ENCODE results near the gene PRDM1.

PRDM1 gene

DNA sequence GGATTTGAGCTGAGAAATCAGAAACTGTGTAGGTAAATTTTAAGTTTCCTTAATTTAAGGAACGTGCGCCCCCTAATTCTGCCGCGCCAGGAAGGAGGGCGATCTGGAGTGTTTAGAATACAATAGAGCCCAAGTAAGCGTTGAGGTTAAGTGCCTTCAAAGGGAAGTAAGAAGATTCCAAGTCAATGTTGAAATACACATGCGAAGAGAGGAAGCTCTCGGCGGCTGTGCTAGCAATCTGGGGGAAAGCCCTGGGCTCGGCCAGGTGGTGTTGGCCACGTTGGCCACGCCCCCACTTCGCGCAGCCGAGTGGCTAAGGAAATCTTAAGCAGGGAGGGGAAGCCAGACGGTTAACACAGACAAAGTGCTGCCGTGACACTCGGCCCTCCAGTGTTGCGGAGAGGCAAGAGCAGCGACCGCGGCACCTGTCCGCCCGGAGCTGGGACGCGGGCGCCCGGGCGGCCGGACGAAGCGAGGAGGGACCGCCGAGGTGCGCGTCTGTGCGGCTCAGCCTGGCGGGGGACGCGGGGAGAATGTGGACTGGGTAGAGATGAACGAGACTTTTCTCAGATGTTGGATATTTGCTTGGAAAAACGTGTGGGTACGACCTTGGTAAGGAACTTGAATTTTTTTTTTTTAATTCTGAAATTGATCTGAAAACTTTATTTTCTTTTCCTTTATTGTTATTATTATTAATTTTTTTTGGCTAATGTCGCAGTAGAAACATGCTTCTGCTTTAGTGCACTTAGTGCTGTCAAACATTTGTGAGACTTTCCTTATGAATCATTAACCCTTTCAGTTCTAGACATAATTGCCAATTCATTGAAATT, at the start of gene PRDM1:
TSS of gene PRDM1 (plus strand) at position 353 of the 830 bp plus-strand sequence. CDS start at position 571, 218 bp downstream.
- DNase-seq = peak; percentile 84
- H3K27ac Mint-ChIP-seq = no peak within 1 kb of the TSS
- peaks cover 87% of the 10 kb centered on the region for H3K4me1 Mint-ChIP-seq
- H3K36me3 Mint-ChIP-seq (ENCODE audit: low read depth) = peaks cover 15% of the 10 kb centered on the region
- no peak for TF ChIP-seq CTCF (IDR thresholded peaks at IDR 0.05)
- no peaks in the 10 kb centered on the region for H3K9me3 Mint-ChIP-seq
- H3K4me3 Mint-ChIP-seq = peak within 1 kb of the TSS; percentile 91
- H3K27me3 Mint-ChIP-seq (ENCODE audit: low read depth, poor library complexity) = no peaks in the 10 kb centered on the region

DNA sequence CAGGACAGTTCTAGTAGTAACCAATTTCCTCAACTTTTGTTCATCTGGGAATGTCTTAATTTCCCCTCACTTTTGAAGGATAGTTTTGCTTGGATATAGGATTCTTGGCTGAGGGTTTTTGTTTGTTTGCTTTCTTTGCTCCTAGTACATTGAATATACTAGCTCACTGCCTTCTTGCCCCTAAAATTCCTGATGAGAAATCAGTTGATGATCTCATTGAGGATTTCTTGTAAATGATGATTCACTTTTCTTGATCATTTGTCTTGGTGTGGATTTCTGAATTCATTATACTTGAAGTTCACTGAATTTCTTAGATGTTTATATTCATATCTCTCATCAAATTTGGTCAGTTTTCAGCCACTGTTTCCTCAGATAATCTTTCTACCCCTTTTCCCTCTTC, 49.1 kb upstream of the PRDM1 start:
- DNase-seq = no peak
- Mint-ChIP-seq H3K36me3 (ENCODE audit: low read depth) (peaks cover 54% of the 10 kb centered on the region), H3K27me3 (ENCODE audit: low read depth, poor library complexity) (no peaks in the 10 kb centered on the region), H3K4me1 (peaks cover 8% of the 10 kb centered on the region), H3K27ac (no peak overlapping the region), H3K9me3 (peaks cover 56% of the 10 kb centered on the region), H3K4me3 (no peak overlapping the region)
- no peak for TF ChIP-seq CTCF (IDR thresholded peaks at IDR 0.05)

DNA sequence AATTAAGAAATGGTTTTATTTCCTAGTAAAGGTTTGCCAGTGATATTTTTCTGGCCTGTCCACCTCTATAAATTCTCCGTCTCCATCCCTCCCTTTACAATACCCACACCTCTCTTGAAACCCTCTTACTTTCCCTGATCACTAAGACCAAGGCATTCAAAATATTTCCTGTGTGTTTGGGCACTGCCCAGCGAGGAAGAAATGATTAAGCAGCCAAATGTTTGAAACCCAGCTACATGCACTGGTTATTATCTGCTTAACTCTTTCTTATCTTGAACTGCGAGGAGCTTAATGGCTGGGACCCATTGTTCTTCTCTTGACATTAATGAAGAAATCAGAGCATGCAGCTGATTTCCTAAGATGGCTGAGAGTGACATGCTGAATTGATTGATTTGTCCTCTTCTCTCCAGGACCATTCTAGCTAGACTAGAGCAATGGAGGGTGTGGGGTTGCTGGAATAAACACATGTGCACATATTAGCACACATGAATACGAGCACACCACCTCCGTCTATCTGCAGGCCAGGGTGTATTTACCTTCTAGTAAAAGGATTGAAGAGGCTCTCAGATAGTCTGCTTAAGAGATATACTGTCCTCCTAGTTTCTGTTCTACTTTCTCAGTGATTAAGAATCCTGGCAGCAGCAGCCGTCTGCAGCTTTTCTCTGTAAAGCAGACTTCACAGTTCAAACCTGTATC, 46.1 kb upstream of the PRDM1 start:
- no peak overlapping the region for H3K27ac Mint-ChIP-seq
- peaks cover 41% of the 10 kb centered on the region for H3K9me3 Mint-ChIP-seq
- no peak for DNase-seq
- TF ChIP-seq CTCF (IDR thresholded peaks at IDR 0.05) = no peak
- peaks cover 15% of the 10 kb centered on the region for H3K4me1 Mint-ChIP-seq
- no peak overlapping the region for H3K4me3 Mint-ChIP-seq
- peaks cover 48% of the 10 kb centered on the region for H3K36me3 Mint-ChIP-seq (ENCODE audit: low read depth)
- peaks cover 3% of the 10 kb centered on the region for H3K27me3 Mint-ChIP-seq (ENCODE audit: low read depth, poor library complexity)

- Mint-ChIP-seq H3K4me1 (peaks cover 48% of the 10 kb centered on the region), H3K4me3 (no peak overlapping the region), H3K27me3 (ENCODE audit: low read depth, poor library complexity) (peaks cover 10% of the 10 kb centered on the region), H3K27ac (no peak overlapping the region), H3K9me3 (peaks cover 4% of the 10 kb centered on the region), H3K36me3 (ENCODE audit: low read depth) (peaks cover 9% of the 10 kb centered on the region)
- TF ChIP-seq CTCF (IDR thresholded peaks at IDR 0.05) = no peak
- DNase-seq = no peak
These were observed 42.0 kb upstream of the PRDM1 start for GRCh38 chr6:106044151-106044550.

DNA sequence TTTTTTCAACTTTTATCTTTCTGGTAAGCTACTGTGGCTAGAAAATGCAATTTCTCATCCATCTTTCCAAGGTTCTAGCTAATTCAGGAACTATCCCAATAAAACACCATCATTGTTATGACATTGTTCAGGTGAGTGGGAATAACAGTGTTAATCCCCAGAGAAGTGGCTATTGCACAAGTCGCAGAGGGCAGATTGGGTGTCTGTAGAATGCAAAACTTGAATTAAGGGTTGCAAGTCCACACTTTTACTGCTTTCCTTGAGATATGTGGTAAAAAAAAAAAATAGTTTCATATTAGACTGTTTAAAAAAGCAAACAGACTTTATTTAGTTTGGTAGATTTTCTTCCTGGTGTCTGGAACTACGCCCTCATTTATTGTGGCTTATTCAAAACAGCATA, 41.1 kb upstream of the PRDM1 start:
- H3K27ac Mint-ChIP-seq = no peak overlapping the region
- H3K9me3 Mint-ChIP-seq = peaks cover 3% of the 10 kb centered on the region
- peaks cover 52% of the 10 kb centered on the region for H3K4me1 Mint-ChIP-seq
- H3K36me3 Mint-ChIP-seq (ENCODE audit: low read depth) = peaks cover 8% of the 10 kb centered on the region
- TF ChIP-seq CTCF (IDR thresholded peaks at IDR 0.05) = no peak
- no peak for DNase-seq
- peaks cover 12% of the 10 kb centered on the region for H3K27me3 Mint-ChIP-seq (ENCODE audit: low read depth, poor library complexity)
- H3K4me3 Mint-ChIP-seq = no peak overlapping the region
